Muscle of leg (tissue), 11 donors: ENCODE results near the gene ATRNL1. TPM values are rescaled to one million over a fixed set of nuclear protein-coding genes. Genes with fewer than 3 reads are reported as not detected.

Source experiments
- DNase-seq: peaks from one replicate; pipeline ENCODE4 v3.0.0; 2013
- H3K27ac ChIP-seq: one replicate; pipeline ENCODE4 v1.5.1; 2013; ENCODE audit warnings: mild to moderate bottlenecking, low read length, control low read depth
- H3K27me3 ChIP-seq: one replicate; pipeline ENCODE4 v1.6.1; 2013; ENCODE audit warnings: low read length; ENCODE audit not compliant: control insufficient read depth, insufficient read depth
- H3K36me3 ChIP-seq: one replicate; pipeline ENCODE4 v1.6.1; 2013; ENCODE audit warnings: low read length; ENCODE audit not compliant: control insufficient read depth, insufficient read depth
- H3K4me1 ChIP-seq: one replicate; pipeline ENCODE4 v1.6.1; 2013; ENCODE audit warnings: low read length; ENCODE audit not compliant: control insufficient read depth, insufficient read depth
- H3K4me3 ChIP-seq: one replicate; pipeline ENCODE4 v1.5.1; 2013; ENCODE audit warnings: low read length, control low read depth
- H3K9me3 ChIP-seq: replicated peaks from 2 replicates; pipeline ENCODE4 v1.6.1; 2013; ENCODE audit warnings: low read depth, low read length; ENCODE audit not compliant: control insufficient read depth
- WGBS: methylation state at CpG from one replicate; pipeline ENCODE4 v1.1.5; 2013; ENCODE audit warnings: missing lambda C conversion rate; ENCODE audit not compliant: insufficient coverage; 5-methylcytosine and 5-hydroxymethylcytosine counted together
- polyA plus RNA-seq, 8 donors: library from polyadenylated mRNA; unstranded; fragments of 120-200 nt; gene quantifications; one replicate each; pipeline versions ENCODE4 v1.2.1 to v1.2.3, GENCODE V29; 2013; ENCODE audit warnings: inconsistent platforms in 1 of 8, low replicate concordance in 1 of 8; ENCODE audit not compliant: insufficient read length in 8 of 8, insufficient read depth in 1 of 8
- total RNA-seq: library from RNA; stranded (reverse); fragments of 120-200 nt; gene quantifications from one replicate; pipeline ENCODE4 v1.2.4, GENCODE V29; 2013

ATRNL1 gene
- total and polyA plus RNA-seq, 9 donors = 0.42 to 7.1 (median 0.92) TPM

- no peaks in the 10 kb centered on the region for H3K36me3 ChIP-seq
- 88% methylated on average over 3 of the region's 3 CpGs for WGBS
- no peaks in the 10 kb centered on the region for H3K4me1 ChIP-seq
- H3K27me3 ChIP-seq = no peaks in the 10 kb centered on the region
- H3K4me3 ChIP-seq = no peak overlapping the region
- no peak overlapping the region for H3K27ac ChIP-seq
- no peaks in the 10 kb centered on the region for H3K9me3 ChIP-seq
- no peak for DNase-seq
These were observed 805.1 kb downstream of the ATRNL1 start for GRCh38 chr10:115898242-115898641.

DNA sequence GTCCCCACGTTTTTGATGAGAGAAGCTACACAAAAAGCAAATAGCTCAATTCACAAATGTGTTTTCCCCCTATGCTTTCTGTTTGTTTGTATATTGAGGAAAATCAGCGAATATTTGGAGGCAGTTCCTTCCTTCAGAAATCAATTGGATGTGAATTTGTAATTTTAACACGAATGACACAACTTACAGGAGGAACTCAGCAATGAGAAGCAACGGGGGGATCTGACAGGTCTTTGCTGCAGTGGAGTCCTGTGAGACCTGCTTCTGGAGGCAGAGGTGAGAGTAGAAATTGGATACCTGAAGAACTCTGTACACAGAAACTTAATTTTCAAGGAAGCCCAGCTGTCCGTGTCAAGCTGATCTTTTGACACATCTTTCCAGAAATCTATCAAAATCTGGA is 809.4 kb downstream of the ATRNL1 start:
- Histone ChIP-seq H3K36me3 (no peaks in the 10 kb centered on the region), H3K4me3 (no peak overlapping the region), H3K27ac (no peak overlapping the region), H3K27me3 (no peaks in the 10 kb centered on the region), H3K4me1 (no peaks in the 10 kb centered on the region), H3K9me3 (no peaks in the 10 kb centered on the region)
- 80% methylated on average over 2 of the region's 5 CpGs for WGBS
- DNase-seq = no peak

- no peak for DNase-seq
- no peaks in the 10 kb centered on the region for H3K4me1 ChIP-seq
- H3K9me3 ChIP-seq = no peaks in the 10 kb centered on the region
- H3K36me3 ChIP-seq = no peaks in the 10 kb centered on the region
- no peak overlapping the region for H3K4me3 ChIP-seq
- H3K27me3 ChIP-seq = no peaks in the 10 kb centered on the region
- H3K27ac ChIP-seq = no peak overlapping the region
- 75% methylated on average over 1 of the region's 1 CpG for WGBS
These were observed 810.0 kb downstream of the ATRNL1 start for GRCh38 chr10:115903207-115903606.

GRCh38 chr10:115903845-115904244 is 810.7 kb downstream of the ATRNL1 start:
- Histone ChIP-seq H3K36me3 (no peaks in the 10 kb centered on the region), H3K4me1 (no peaks in the 10 kb centered on the region), H3K4me3 (no peak overlapping the region), H3K27me3 (no peaks in the 10 kb centered on the region), H3K27ac (no peak overlapping the region), H3K9me3 (no peaks in the 10 kb centered on the region)
- no peak for DNase-seq
- WGBS = 71% methylated on average over 2 of the region's 3 CpGs

DNA sequence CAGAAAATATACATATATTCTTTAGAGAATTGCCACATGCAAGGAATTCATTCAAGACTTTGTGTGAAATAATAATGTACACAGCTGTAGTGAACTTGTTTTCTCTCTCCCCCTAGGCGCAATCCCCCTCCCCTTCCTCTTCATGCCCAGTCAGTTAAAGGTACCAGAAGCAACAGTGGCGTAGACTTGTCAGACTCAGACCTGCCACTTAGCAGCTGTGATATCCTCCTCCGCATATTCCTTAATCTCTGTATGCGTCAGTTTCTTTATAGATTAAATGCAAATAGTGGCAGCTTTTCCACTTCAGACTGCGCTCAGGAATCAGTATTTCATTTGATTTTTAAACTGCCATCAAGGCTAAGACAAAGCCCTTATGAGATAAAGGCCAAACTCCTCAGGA is 815.9 kb downstream of the ATRNL1 start:
- no peaks in the 10 kb centered on the region for H3K4me1 ChIP-seq
- no peaks in the 10 kb centered on the region for H3K27me3 ChIP-seq
- H3K4me3 ChIP-seq = no peak overlapping the region
- WGBS = 100% methylated on average over 1 of the region's 5 CpGs
- no peaks in the 10 kb centered on the region for H3K9me3 ChIP-seq
- H3K27ac ChIP-seq = no peak overlapping the region
- no peak for DNase-seq
- no peaks in the 10 kb centered on the region for H3K36me3 ChIP-seq

DNA sequence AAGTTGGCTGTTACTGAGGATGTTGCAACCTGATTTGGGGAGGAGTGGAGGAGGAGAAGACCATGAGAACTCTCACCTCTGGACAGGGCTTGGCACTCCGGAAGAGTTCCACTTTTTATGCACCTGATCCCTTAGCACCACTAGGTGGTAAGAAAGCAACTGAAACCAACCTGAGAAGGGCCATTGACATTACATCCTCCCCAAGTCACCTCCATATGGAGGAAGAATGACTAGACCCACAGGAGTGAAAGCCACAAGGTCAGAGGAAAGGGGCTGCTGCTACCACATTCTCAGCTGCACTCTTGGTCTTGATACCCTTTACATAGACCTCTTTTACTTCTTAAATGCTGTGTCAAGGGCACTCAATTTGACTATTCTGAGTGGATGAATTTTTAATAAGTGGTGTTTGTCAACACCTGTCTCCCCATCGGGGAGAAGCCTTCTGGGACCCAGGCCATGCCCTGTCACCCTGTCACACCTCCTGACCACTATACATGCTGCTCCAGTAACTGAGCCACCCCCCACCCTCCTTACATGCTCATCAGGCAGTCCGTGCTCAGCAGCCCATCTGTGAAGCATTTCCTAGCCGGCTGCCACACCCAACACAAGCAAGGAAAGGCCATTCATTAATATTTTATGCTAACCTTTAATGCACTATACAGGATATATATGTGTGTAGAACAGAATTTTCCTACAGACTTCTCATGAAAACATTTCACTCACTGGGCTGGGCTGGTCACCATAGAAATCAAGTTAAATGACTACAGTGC is 817.0 kb downstream of the ATRNL1 start:
- WGBS = no CpG with 5 or more reads among the region's 4 CpGs
- Histone ChIP-seq H3K9me3 (no peaks in the 10 kb centered on the region), H3K4me3 (no peak overlapping the region), H3K4me1 (no peaks in the 10 kb centered on the region), H3K27me3 (no peaks in the 10 kb centered on the region), H3K27ac (no peak overlapping the region), H3K36me3 (no peaks in the 10 kb centered on the region)
- DNase-seq = no peak

GRCh38 chr10:115914475-115914874 is 821.3 kb downstream of the ATRNL1 start:
- no peak for DNase-seq
- WGBS = 100% methylated on average over 1 of the region's 3 CpGs
- Histone ChIP-seq H3K9me3 (no peaks in the 10 kb centered on the region), H3K27me3 (no peaks in the 10 kb centered on the region), H3K36me3 (no peaks in the 10 kb centered on the region), H3K27ac (no peak overlapping the region), H3K4me1 (no peaks in the 10 kb centered on the region), H3K4me3 (no peak overlapping the region)

- H3K27me3 ChIP-seq = no peaks in the 10 kb centered on the region
- no peaks in the 10 kb centered on the region for H3K36me3 ChIP-seq
- no CpG with 5 or more reads among the region's 1 CpG for WGBS
- H3K4me1 ChIP-seq = no peaks in the 10 kb centered on the region
- H3K27ac ChIP-seq = no peak overlapping the region
- no peak for DNase-seq
- no peak overlapping the region for H3K4me3 ChIP-seq
- H3K9me3 ChIP-seq = no peaks in the 10 kb centered on the region
These were observed 822.3 kb downstream of the ATRNL1 start for GRCh38 chr10:115915429-115915828.

- H3K9me3 ChIP-seq = no peaks in the 10 kb centered on the region
- no peaks in the 10 kb centered on the region for H3K36me3 ChIP-seq
- no peaks in the 10 kb centered on the region for H3K27me3 ChIP-seq
- no peak overlapping the region for H3K27ac ChIP-seq
- H3K4me3 ChIP-seq = no peak overlapping the region
- no peaks in the 10 kb centered on the region for H3K4me1 ChIP-seq
- no peak for DNase-seq
- no CpG with 5 or more reads among the region's 2 CpGs for WGBS
These were observed 825.6 kb downstream of the ATRNL1 start for GRCh38 chr10:115918812-115919211.

GRCh38 chr10:115921795-115922194 is 828.6 kb downstream of the ATRNL1 start:
- WGBS = 89% methylated on average over 1 of the region's 4 CpGs
- Histone ChIP-seq H3K27me3 (no peaks in the 10 kb centered on the region), H3K4me1 (no peaks in the 10 kb centered on the region), H3K36me3 (no peaks in the 10 kb centered on the region), H3K27ac (no peak overlapping the region), H3K9me3 (peaks cover 5% of the 10 kb centered on the region), H3K4me3 (no peak overlapping the region)
- no peak for DNase-seq

DNA sequence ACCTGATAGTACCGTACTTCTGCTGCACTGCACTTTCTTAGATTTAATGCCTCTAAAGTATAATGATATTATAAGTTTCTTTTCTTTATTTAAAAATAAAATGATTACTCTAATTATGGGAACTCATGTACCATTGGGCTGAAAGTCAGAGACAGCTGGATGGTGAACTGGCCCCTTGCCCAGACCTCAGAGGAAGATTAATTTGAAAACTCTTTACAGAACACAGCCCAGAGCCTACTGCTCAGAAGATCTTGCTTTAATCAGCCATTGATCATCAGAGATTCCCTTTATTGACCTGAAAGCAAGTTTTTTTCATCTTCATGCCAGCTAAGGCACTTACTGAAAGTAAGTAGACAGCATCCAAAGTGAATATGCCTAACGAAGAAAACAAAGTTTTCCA is 838.1 kb downstream of the ATRNL1 start:
- H3K4me3 ChIP-seq = no peak overlapping the region
- no peaks in the 10 kb centered on the region for H3K9me3 ChIP-seq
- no peak for DNase-seq
- no peaks in the 10 kb centered on the region for H3K27me3 ChIP-seq
- no peaks in the 10 kb centered on the region for H3K36me3 ChIP-seq
- H3K27ac ChIP-seq = no peak overlapping the region
- peaks cover 6% of the 10 kb centered on the region for H3K4me1 ChIP-seq
- WGBS = no CpG with 5 or more reads among the region's 2 CpGs
